Neural cell (in vitro differentiated cells): ENCODE measurements around the gene ZC3H15. TPM values are rescaled to one million over a fixed set of nuclear protein-coding genes. Genes with fewer than 3 reads are reported as not detected.

Experiments used
- H2AFZ ChIP-seq: fragments of 200-600, 300-800 bp; sonication (generic), shearing (Covaris generic); 2 replicates; pipeline ENCODE4 v1.6.0; 2014; ENCODE audit warnings: low read depth, mild to moderate bottlenecking, antibody characterized with exemption, low read length, moderate library complexity
- H3F3A ChIP-seq: fragments of 200-600 bp; shearing (Covaris generic); 2 replicates; pipeline ENCODE4 v1.6.1; 2016; ENCODE audit warnings: mild to moderate bottlenecking, moderate library complexity, mixed read lengths, antibody characterized with exemption, low read length; ENCODE audit not compliant: insufficient read depth, poor library complexity, severe bottlenecking
- H3K27ac ChIP-seq: fragments of 200-600, 300-800 bp; sonication (generic), shearing (Covaris generic); 2 replicates; pipeline ENCODE4 v1.5.1; 2014; ENCODE audit warnings: mild to moderate bottlenecking, low read length, moderate library complexity
- H3K27me3 ChIP-seq: fragments of 300-800, 200-600 bp; sonication (generic), shearing (Covaris generic); 2 replicates; pipeline ENCODE4 v1.6.0; 2014; ENCODE audit warnings: mild to moderate bottlenecking, low read depth, low read length, moderate library complexity; ENCODE audit not compliant: insufficient read depth
- H3K36me3 ChIP-seq: fragments of 300-800, 200-600 bp; sonication (generic), shearing (Covaris generic); 2 replicates; pipeline ENCODE4 v1.5.1; 2014; ENCODE audit warnings: mild to moderate bottlenecking, antibody characterized with exemption, low read length, moderate library complexity; ENCODE audit not compliant: insufficient read depth
- H3K4me2 ChIP-seq: fragments of 300-800, 200-600 bp; sonication (generic), shearing (Covaris generic); 2 replicates; pipeline ENCODE4 v1.6.0; 2014; ENCODE audit warnings: mild to moderate bottlenecking, low read length
- H3K4me3 ChIP-seq: fragments of 300-800, 200-600 bp; sonication (generic), shearing (Covaris generic); 2 replicates; pipeline ENCODE4 v1.5.1; 2014; ENCODE audit warnings: mild to moderate bottlenecking, low read length, moderate library complexity
- H3K79me2 ChIP-seq: fragments of 200-600 bp; shearing (Covaris generic); replicated peaks from 2 replicates; pipeline ENCODE4 v1.6.0; 2014; ENCODE audit warnings: mild to moderate bottlenecking, low read length, moderate library complexity; ENCODE audit not compliant: insufficient read depth
- H3K9ac ChIP-seq: fragments of 300-800, 200-600 bp; sonication (generic), shearing (Covaris generic); 2 replicates; pipeline ENCODE4 v1.6.1; 2016; ENCODE audit warnings: mild to moderate bottlenecking, low read length, mixed read lengths
- H3K9me2 ChIP-seq: fragments of 200-600 bp; shearing (Covaris generic); 2 replicates; pipeline ENCODE4 v1.6.1; 2016; ENCODE audit warnings: mild to moderate bottlenecking, low read length, mixed read lengths; ENCODE audit not compliant: insufficient read depth
- H3K9me3 ChIP-seq: fragments of 200-600, 300-800 bp; sonication (generic), shearing (Covaris generic); 2 replicates; pipeline ENCODE4 v1.6.1; 2016; ENCODE audit warnings: mild to moderate bottlenecking, mixed run types, low read length, moderate library complexity, mixed read lengths
- H4K20me1 ChIP-seq: fragments of 200-600 bp; shearing (Covaris generic); 2 replicates; pipeline ENCODE4 v1.6.1; 2016; ENCODE audit warnings: mild to moderate bottlenecking, mixed run types; ENCODE audit not compliant: insufficient read depth
- EP300 ChIP-seq: fragments of 450-650 bp; conservative IDR thresholded peaks from 2 replicates; pipeline ENCODE4 v1.6.1; 2014; ENCODE audit warnings: antibody characterized with exemption, mild to moderate bottlenecking, moderate library complexity; ENCODE audit not compliant: poor library complexity, severe bottlenecking
- EZH2 ChIP-seq: fragments of 200-600, 300-800 bp; shearing (Covaris generic), sonication (generic); IDR thresholded peaks from 2 replicates; pipeline ENCODE4 v1.6.1; 2014; ENCODE audit warnings: antibody characterized with exemption, low read length, borderline replicate concordance, mild to moderate bottlenecking; ENCODE audit not compliant: insufficient read depth, poor library complexity, severe bottlenecking
- MXI1 ChIP-seq: fragments of 450-650 bp; conservative IDR thresholded peaks from 2 replicates; pipeline ENCODE4 v1.6.1; 2014; ENCODE audit warnings: antibody characterized with exemption, mild to moderate bottlenecking; ENCODE audit not compliant: poor library complexity, severe bottlenecking
- POLR2AphosphoS5 ChIP-seq: IDR thresholded peaks from 2 replicates; pipeline ENCODE4 v1.6.1; 2012
- RAD21 ChIP-seq: fragments of 450-650 bp; conservative IDR thresholded peaks from 2 replicates; pipeline ENCODE4 v1.6.1; 2014; ENCODE audit warnings: antibody characterized with exemption, mild to moderate bottlenecking, moderate library complexity
- SMC3 ChIP-seq: fragments of 450-650 bp; conservative IDR thresholded peaks from 2 replicates; pipeline ENCODE4 v1.6.1; 2014; ENCODE audit warnings: antibody characterized with exemption, mild to moderate bottlenecking, moderate library complexity; ENCODE audit not compliant: poor library complexity
- TAF1 ChIP-seq: IDR thresholded peaks from 2 replicates; pipeline ENCODE4 v1.6.1; 2012; ENCODE audit warnings: low read depth
- polyA plus RNA-seq: library from polyadenylated mRNA; depleted of rRNA; stranded (reverse); fragments of >200 nt; gene quantifications from 2 replicates; pipeline ENCODE4 v1.2.3, GENCODE V29; 2014
- TF ChIP-seq, protein P1 (sequence below): IDR thresholded peaks from 2 replicates; pipeline ENCODE4 v1.6.1; 2012; ENCODE audit warnings: borderline replicate concordance
- TF ChIP-seq, protein P2 (sequence below): fragments of 450-650 bp; IDR thresholded peaks from 2 replicates; pipeline ENCODE4 v1.5.1; 2014; ENCODE audit warnings: antibody characterized with exemption, mild to moderate bottlenecking, moderate library complexity; ENCODE audit not compliant: poor library complexity, severe bottlenecking

Gene ZC3H15
- polyA plus RNA-seq, 1 donor from 2014 or later, result 149 TPM

DNA sequence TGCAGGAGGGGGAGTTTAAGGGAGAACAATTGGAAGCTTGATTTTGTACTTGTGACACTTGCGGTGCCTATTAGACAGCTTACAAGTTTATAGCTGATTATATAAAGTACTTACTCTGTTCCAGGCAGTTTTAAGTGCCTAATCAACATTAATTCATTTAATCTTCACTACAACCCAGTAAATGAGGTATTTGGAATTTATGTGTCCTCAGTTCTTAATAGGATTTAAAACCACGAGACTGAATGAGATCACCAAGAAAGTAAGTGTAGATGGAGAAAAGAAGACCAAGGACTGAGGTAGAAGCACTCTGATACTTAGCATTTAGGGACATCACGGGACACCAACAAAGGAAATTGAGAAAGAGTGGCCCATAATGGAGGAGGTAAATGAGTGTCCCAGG is 49.8 kb downstream of the ZC3H15 start:
- Histone ChIP-seq H3K4me3 (no peak overlapping the region), H4K20me1 (no peaks in the 10 kb centered on the region), H3K9ac (no peak overlapping the region), H3K27me3 (no peaks in the 10 kb centered on the region), H3K27ac (no peak overlapping the region), H3K36me3 (no peaks in the 10 kb centered on the region), H3K4me2 (no peak overlapping the region), H3F3A (no peaks in the 10 kb centered on the region), H3K79me2 (no peaks in the 10 kb centered on the region), H3K9me3 (no peaks in the 10 kb centered on the region), H3K9me2 (no peaks in the 10 kb centered on the region), H2AFZ (no peak overlapping the region)
- no peak for TF ChIP-seq TAF1
- TF ChIP-seq, protein P1, sequence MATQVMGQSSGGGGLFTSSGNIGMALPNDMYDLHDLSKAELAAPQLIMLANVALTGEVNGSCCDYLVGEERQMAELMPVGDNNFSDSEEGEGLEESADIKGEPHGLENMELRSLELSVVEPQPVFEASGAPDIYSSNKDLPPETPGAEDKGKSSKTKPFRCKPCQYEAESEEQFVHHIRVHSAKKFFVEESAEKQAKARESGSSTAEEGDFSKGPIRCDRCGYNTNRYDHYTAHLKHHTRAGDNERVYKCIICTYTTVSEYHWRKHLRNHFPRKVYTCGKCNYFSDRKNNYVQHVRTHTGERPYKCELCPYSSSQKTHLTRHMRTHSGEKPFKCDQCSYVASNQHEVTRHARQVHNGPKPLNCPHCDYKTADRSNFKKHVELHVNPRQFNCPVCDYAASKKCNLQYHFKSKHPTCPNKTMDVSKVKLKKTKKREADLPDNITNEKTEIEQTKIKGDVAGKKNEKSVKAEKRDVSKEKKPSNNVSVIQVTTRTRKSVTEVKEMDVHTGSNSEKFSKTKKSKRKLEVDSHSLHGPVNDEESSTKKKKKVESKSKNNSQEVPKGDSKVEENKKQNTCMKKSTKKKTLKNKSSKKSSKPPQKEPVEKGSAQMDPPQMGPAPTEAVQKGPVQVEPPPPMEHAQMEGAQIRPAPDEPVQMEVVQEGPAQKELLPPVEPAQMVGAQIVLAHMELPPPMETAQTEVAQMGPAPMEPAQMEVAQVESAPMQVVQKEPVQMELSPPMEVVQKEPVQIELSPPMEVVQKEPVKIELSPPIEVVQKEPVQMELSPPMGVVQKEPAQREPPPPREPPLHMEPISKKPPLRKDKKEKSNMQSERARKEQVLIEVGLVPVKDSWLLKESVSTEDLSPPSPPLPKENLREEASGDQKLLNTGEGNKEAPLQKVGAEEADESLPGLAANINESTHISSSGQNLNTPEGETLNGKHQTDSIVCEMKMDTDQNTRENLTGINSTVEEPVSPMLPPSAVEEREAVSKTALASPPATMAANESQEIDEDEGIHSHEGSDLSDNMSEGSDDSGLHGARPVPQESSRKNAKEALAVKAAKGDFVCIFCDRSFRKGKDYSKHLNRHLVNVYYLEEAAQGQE, result no peak
- TF ChIP-seq, protein P2, sequence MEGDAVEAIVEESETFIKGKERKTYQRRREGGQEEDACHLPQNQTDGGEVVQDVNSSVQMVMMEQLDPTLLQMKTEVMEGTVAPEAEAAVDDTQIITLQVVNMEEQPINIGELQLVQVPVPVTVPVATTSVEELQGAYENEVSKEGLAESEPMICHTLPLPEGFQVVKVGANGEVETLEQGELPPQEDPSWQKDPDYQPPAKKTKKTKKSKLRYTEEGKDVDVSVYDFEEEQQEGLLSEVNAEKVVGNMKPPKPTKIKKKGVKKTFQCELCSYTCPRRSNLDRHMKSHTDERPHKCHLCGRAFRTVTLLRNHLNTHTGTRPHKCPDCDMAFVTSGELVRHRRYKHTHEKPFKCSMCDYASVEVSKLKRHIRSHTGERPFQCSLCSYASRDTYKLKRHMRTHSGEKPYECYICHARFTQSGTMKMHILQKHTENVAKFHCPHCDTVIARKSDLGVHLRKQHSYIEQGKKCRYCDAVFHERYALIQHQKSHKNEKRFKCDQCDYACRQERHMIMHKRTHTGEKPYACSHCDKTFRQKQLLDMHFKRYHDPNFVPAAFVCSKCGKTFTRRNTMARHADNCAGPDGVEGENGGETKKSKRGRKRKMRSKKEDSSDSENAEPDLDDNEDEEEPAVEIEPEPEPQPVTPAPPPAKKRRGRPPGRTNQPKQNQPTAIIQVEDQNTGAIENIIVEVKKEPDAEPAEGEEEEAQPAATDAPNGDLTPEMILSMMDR, result no peak
- TF ChIP-seq EZH2, result no peak
- no peak for TF ChIP-seq EP300
- no peak for TF ChIP-seq POLR2AphosphoS5
- no peak for TF ChIP-seq RAD21
- TF ChIP-seq SMC3, result no peak
- TF ChIP-seq MXI1, result no peak

DNA sequence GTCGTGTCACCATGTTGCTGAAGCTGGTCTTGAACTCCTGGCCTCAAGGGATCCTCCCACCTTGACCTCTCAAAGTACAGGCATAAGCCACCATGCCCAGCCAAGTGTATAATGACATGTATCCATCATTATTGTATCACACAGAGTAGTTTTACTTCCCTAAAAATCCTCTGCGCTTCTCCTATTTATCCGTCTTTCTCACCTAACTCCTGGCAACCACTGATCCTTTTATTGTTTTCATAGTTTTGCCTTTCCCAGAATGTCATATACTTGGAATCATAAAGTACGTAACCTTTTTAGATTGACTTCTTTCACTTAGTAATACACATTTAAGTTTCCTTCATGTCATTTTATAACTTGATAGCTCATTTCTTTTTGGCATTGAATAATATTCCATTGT is 51.0 kb downstream of the ZC3H15 start:
- Histone ChIP-seq H3K4me3 (no peak overlapping the region), H2AFZ (no peak overlapping the region), H3K27ac (no peak overlapping the region), H3K79me2 (no peaks in the 10 kb centered on the region), H4K20me1 (no peaks in the 10 kb centered on the region), H3K9ac (no peak overlapping the region), H3K36me3 (no peaks in the 10 kb centered on the region), H3K27me3 (no peaks in the 10 kb centered on the region), H3K4me2 (no peak overlapping the region), H3F3A (no peaks in the 10 kb centered on the region), H3K9me2 (no peaks in the 10 kb centered on the region), H3K9me3 (no peaks in the 10 kb centered on the region)
- TF ChIP-seq TAF1 (no peak), RAD21 (no peak), POLR2AphosphoS5 (no peak), EP300 (no peak), SMC3 (no peak), EZH2 (no peak), MXI1 (no peak)
- TF ChIP-seq, protein P1, result no peak
- TF ChIP-seq, protein P2, result no peak
